Neuronal stem cell (in vitro differentiated cells): ENCODE results near the gene ARRDC4.

Experiments
- DNase-seq: peaks from one replicate; pipeline ENCODE4 v3.0.0-alpha.2; 2013; ENCODE audit warnings: low spot score
- H2AFZ ChIP-seq: one replicate; pipeline ENCODE4 v1.6.1; 2013; ENCODE audit warnings: mild to moderate bottlenecking, low read length, inconsistent platforms
- H2AK5ac ChIP-seq: 2 replicates; pipeline ENCODE4 v1.6.1; 2013; ENCODE audit warnings: low read depth, mild to moderate bottlenecking, inconsistent platforms, low read length, moderate library complexity, mixed read lengths
- H2BK120ac ChIP-seq: 2 replicates; pipeline ENCODE4 v1.6.1; 2013; ENCODE audit warnings: low read depth, mild to moderate bottlenecking, inconsistent platforms, low read length, moderate library complexity, mixed read lengths
- H2BK12ac ChIP-seq: one replicate; pipeline ENCODE4 v1.6.1; 2013; ENCODE audit warnings: low read length, inconsistent platforms
- H2BK15ac ChIP-seq: 2 replicates; pipeline ENCODE4 v1.6.1; 2013; ENCODE audit warnings: mild to moderate bottlenecking, low read length, inconsistent platforms, mixed read lengths
- H2BK5ac ChIP-seq: one replicate; pipeline ENCODE4 v1.6.1; 2013; ENCODE audit warnings: inconsistent platforms, mild to moderate bottlenecking, low read length, moderate library complexity
- H3K14ac ChIP-seq: one replicate; pipeline ENCODE4 v1.6.1; 2013; ENCODE audit warnings: low read length, inconsistent platforms
- H3K18ac ChIP-seq: 2 replicates; pipeline ENCODE4 v1.6.1; 2013; ENCODE audit warnings: low read length, inconsistent platforms
- H3K23ac ChIP-seq: 2 replicates; pipeline ENCODE4 v1.6.1; 2013; ENCODE audit warnings: low read depth, mild to moderate bottlenecking, mixed read lengths, low read length, inconsistent platforms; ENCODE audit not compliant: poor library complexity
- H3K27ac ChIP-seq: replicated peaks from 3 replicates; pipeline ENCODE4 v1.5.1; 2013; ENCODE audit warnings: low read length, inconsistent platforms
- H3K27me3 ChIP-seq, 3 experiments: 2 replicates each; pipeline ENCODE4 v1.6.1; 2013; ENCODE audit warnings: low read length in 3 of 3, mild to moderate bottlenecking in 2 of 3, inconsistent platforms in 1 of 3, low read depth in 1 of 3, mixed read lengths in 1 of 3, moderate library complexity in 1 of 3; ENCODE audit not compliant: control insufficient read depth in 3 of 3, insufficient read depth in 3 of 3
- H3K36me3 ChIP-seq, 2 donors: replicated peaks in 1 of 2; 2 replicates each; pipeline ENCODE4 v1.6.1; 2013; ENCODE audit warnings: low read length in 2 of 2; ENCODE audit not compliant: control insufficient read depth in 2 of 2, insufficient read depth in 2 of 2
- H3K4ac ChIP-seq: 2 replicates; pipeline ENCODE4 v1.6.1; 2013; ENCODE audit warnings: inconsistent platforms, mild to moderate bottlenecking, low read length, moderate library complexity
- H3K4me1 ChIP-seq, 2 donors: 1 replicate in 1 of 2; 2 replicates in 1 of 2; pipeline ENCODE4 v1.6.1; 2013; ENCODE audit warnings: low read length in 2 of 2, low read depth in 1 of 2; ENCODE audit not compliant: control insufficient read depth in 2 of 2, insufficient read depth in 1 of 2
- H3K4me2 ChIP-seq: one replicate; pipeline ENCODE4 v1.6.1; 2013; ENCODE audit warnings: mild to moderate bottlenecking, low read length, inconsistent platforms; ENCODE audit not compliant: insufficient read depth, poor library complexity, severe bottlenecking
- H3K4me3 ChIP-seq, 2 donors: 2 replicates each; pipeline ENCODE4 v1.5.1; 2013; ENCODE audit warnings: low read length in 2 of 2, mild to moderate bottlenecking in 2 of 2, inconsistent platforms in 1 of 2, moderate library complexity in 1 of 2
- H3K79me1 ChIP-seq: one replicate; pipeline ENCODE4 v1.6.1; 2013; ENCODE audit warnings: low read depth, mild to moderate bottlenecking, inconsistent platforms, low read length, moderate library complexity
- H3K9ac ChIP-seq: one replicate; pipeline ENCODE4 v1.6.1; 2013; ENCODE audit warnings: mild to moderate bottlenecking, low read depth, low read length, inconsistent platforms; ENCODE audit not compliant: poor library complexity
- H3K9me3 ChIP-seq, 2 donors: replicated peaks in 1 of 2; 2 replicates each; pipeline versions ENCODE3 to v1.6.1; 2013; ENCODE audit warnings: low read length in 2 of 2, mild to moderate bottlenecking in 2 of 2, inconsistent platforms in 1 of 2, low read depth in 1 of 2, mixed read lengths in 1 of 2, moderate library complexity in 1 of 2; ENCODE audit not compliant: control insufficient read depth in 2 of 2, insufficient read depth in 1 of 2
- H4K8ac ChIP-seq: one replicate; pipeline ENCODE4 v1.6.1; 2013; ENCODE audit warnings: low read depth, mild to moderate bottlenecking, inconsistent platforms, low read length, moderate library complexity
- H4K91ac ChIP-seq: one replicate; pipeline ENCODE4 v1.6.1; 2013; ENCODE audit warnings: low read length, low read depth, mild to moderate bottlenecking, inconsistent platforms; ENCODE audit not compliant: poor library complexity
- WGBS, 2 donors: extraction: QIAGEN DNeasy Blood & Tissue Kit; methylation state at CpG; one replicate each; pipeline ENCODE4 v1.1.7; 2013; ENCODE audit warnings: missing lambda C conversion rate in 2 of 2, mixed read lengths in 1 of 2; ENCODE audit not compliant: insufficient read length in 2 of 2, insufficient replicate concordance in 1 of 2; ENCODE audit errors: extremely low coverage in 2 of 2; 5-methylcytosine and 5-hydroxymethylcytosine counted together

ARRDC4 gene

DNA sequence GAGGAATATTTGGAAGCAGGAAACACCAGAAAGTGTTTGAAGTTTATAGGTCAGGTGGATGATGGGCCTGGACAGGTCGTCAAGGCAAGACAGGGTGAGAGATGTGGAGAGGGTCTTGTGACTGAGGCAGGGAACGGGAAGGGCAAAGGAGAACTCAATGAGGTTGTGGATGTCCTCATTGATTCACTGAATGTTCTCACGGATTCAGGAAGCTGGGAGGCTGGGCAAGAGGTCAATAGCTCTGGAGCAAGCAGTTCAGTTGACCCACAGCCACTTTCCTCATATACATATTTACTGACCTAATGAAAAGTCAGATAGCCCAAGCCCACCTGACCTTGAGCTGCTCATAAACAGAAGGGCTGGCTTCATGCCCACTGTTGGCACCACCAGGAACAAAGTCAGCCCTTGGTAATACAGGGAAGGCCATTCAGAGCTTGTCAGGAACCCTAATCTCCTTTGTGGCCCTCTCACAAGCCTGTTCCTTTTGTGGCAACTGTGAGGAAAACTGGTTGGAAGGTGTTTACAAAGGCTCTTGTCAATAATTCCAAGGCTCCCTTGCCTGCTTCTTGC lies 31.6 kb downstream of the ARRDC4 start:
- H3K14ac ChIP-seq, result no peak overlapping the region
- H2AFZ ChIP-seq, result no peak overlapping the region
- H3K18ac ChIP-seq, result no peak overlapping the region
- no peak overlapping the region for H3K23ac ChIP-seq
- H2BK120ac ChIP-seq, result no peak overlapping the region
- no peak overlapping the region for H2BK12ac ChIP-seq
- H3K9me3 ChIP-seq, result peaks cover 2 to 3% of the 10 kb centered on the region in 2 donors
- H3K27ac ChIP-seq, result no peak overlapping the region
- no peak overlapping the region for H4K91ac ChIP-seq
- H3K36me3 ChIP-seq, result no peaks in the 10 kb centered on the region
- H3K4me3 ChIP-seq, result no peak overlapping the region
- no CpG with 5 or more reads among the region's 3 CpGs for WGBS, 2 donors
- H3K4ac ChIP-seq, result no peak overlapping the region
- DNase-seq, result no peak
- H3K9ac ChIP-seq, result no peak overlapping the region
- peak overlapping the region; percentile 17 for H2BK5ac ChIP-seq
- H4K8ac ChIP-seq, result no peak overlapping the region
- no peak overlapping the region for H2BK15ac ChIP-seq
- no peaks in the 10 kb centered on the region for H3K4me1 ChIP-seq
- H2AK5ac ChIP-seq, result no peak overlapping the region
- no peak overlapping the region for H3K4me2 ChIP-seq
- H3K79me1 ChIP-seq, result no peaks in the 10 kb centered on the region
- no peaks in the 10 kb centered on the region for H3K27me3 ChIP-seq

GRCh38 chr15:97992823-97993222 lies 32.3 kb downstream of the ARRDC4 start:
- H3K79me1 ChIP-seq, result no peaks in the 10 kb centered on the region
- no peak overlapping the region for H4K8ac ChIP-seq
- H3K4me2 ChIP-seq, result no peak overlapping the region
- no peak overlapping the region for H2BK120ac ChIP-seq
- DNase-seq, result no peak
- H3K9ac ChIP-seq, result no peak overlapping the region
- H3K14ac ChIP-seq, result no peak overlapping the region
- no peak overlapping the region for H3K4ac ChIP-seq
- no peaks in the 10 kb centered on the region for H3K36me3 ChIP-seq
- H2AK5ac ChIP-seq, result no peak overlapping the region
- no peaks in the 10 kb centered on the region for H3K4me1 ChIP-seq
- H3K23ac ChIP-seq, result no peak overlapping the region
- no peak overlapping the region for H2AFZ ChIP-seq
- H3K4me3 ChIP-seq, result no peak overlapping the region
- peaks cover 0 to 2% of the 10 kb centered on the region in 2 donors for H3K9me3 ChIP-seq
- no CpG with 5 or more reads among the region's 1 CpG for WGBS, 2 donors
- H2BK15ac ChIP-seq, result no peak overlapping the region
- H3K27me3 ChIP-seq, result no peaks in the 10 kb centered on the region
- no peak overlapping the region for H3K27ac ChIP-seq
- H4K91ac ChIP-seq, result no peak overlapping the region
- H2BK5ac ChIP-seq, result no peak overlapping the region
- H2BK12ac ChIP-seq, result no peak overlapping the region
- no peak overlapping the region for H3K18ac ChIP-seq

DNA sequence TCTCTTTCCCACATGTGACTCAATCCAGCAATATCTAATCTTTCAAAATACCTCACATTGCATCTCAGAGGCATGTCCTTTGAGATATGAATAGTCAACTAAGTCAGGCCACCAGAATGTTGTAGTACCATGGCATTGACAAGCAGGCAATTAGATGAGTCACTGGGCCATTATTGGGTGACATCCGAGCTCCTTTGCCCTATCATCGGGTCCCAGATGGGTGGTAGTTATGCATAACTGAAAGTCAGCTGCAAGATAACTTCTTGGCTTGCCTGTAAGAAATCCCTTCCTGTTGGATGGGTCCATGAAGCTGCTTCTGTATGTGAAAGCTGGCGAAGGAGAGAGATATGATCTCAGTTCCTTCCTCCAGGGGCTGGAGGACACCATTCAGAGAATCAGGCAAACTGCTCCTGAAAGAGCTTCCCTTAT lies 32.8 kb downstream of the ARRDC4 start:
- Histone ChIP-seq H3K27ac (no peak overlapping the region), H4K91ac (no peak overlapping the region), H2BK5ac (no peak overlapping the region), H4K8ac (no peak overlapping the region), H3K9me3 (peaks cover 0 to 2% of the 10 kb centered on the region in 2 donors), H3K9ac (no peak overlapping the region), H3K79me1 (no peaks in the 10 kb centered on the region), H2BK120ac (no peak overlapping the region), H3K4me2 (no peak overlapping the region), H3K27me3 (no peaks in the 10 kb centered on the region), H3K36me3 (no peaks in the 10 kb centered on the region), H3K18ac (no peak overlapping the region), H3K23ac (no peak overlapping the region), H3K4me3 (no peak overlapping the region), H3K4ac (no peak overlapping the region), H3K4me1 (no peaks in the 10 kb centered on the region), H3K14ac (no peak overlapping the region), H2BK12ac (no peak overlapping the region), H2AK5ac (no peak overlapping the region), H2AFZ (no peak overlapping the region), H2BK15ac (no peak overlapping the region)
- no peak for DNase-seq
- no CpG with 5 or more reads among the region's 3 CpGs for WGBS, 2 donors

GRCh38 chr15:97994236-97994635 lies 33.7 kb downstream of the ARRDC4 start:
- H2BK120ac ChIP-seq, result no peak overlapping the region
- H3K4me2 ChIP-seq, result no peak overlapping the region
- no peak overlapping the region for H3K27ac ChIP-seq
- H2BK15ac ChIP-seq, result no peak overlapping the region
- H2AFZ ChIP-seq, result no peak overlapping the region
- H3K9ac ChIP-seq, result no peak overlapping the region
- H3K9me3 ChIP-seq, result peaks cover 0 to 2% of the 10 kb centered on the region in 2 donors
- H3K14ac ChIP-seq, result no peak overlapping the region
- H4K8ac ChIP-seq, result no peak overlapping the region
- H2BK5ac ChIP-seq, result no peak overlapping the region
- no peaks in the 10 kb centered on the region for H3K79me1 ChIP-seq
- no peak overlapping the region for H3K18ac ChIP-seq
- no peaks in the 10 kb centered on the region for H3K36me3 ChIP-seq
- H2AK5ac ChIP-seq, result no peak overlapping the region
- DNase-seq, result no peak
- no peaks in the 10 kb centered on the region for H3K4me1 ChIP-seq
- no peak overlapping the region for H3K23ac ChIP-seq
- WGBS, 2 donors, result no CpG with 5 or more reads among the region's 3 CpGs
- H3K4ac ChIP-seq, result no peak overlapping the region
- H2BK12ac ChIP-seq, result no peak overlapping the region
- no peak overlapping the region for H4K91ac ChIP-seq
- H3K27me3 ChIP-seq, result no peaks in the 10 kb centered on the region
- no peak overlapping the region for H3K4me3 ChIP-seq
